OCI-LY1 (cell line): ENCODE results near the gene RAI1.

Source experiments
- CTCF ChIP-seq: fragments of 200-600 bp; sonication (generic), shearing (Covaris generic); IDR thresholded peaks from 2 replicates; pipeline ENCODE4 v1.5.1; 2017; ENCODE audit warnings: mild to moderate bottlenecking, antibody characterized with exemption, low read length, moderate library complexity, mixed read lengths
- EZH2 ChIP-seq: fragments of 200-600 bp; sonication (generic), shearing (Covaris generic); IDR thresholded peaks from 2 replicates; pipeline ENCODE4 v1.8.0; 2017; ENCODE audit warnings: borderline replicate concordance, mixed run types, mild to moderate bottlenecking, antibody characterized with exemption, low read length, moderate library complexity, mixed read lengths

DNA sequence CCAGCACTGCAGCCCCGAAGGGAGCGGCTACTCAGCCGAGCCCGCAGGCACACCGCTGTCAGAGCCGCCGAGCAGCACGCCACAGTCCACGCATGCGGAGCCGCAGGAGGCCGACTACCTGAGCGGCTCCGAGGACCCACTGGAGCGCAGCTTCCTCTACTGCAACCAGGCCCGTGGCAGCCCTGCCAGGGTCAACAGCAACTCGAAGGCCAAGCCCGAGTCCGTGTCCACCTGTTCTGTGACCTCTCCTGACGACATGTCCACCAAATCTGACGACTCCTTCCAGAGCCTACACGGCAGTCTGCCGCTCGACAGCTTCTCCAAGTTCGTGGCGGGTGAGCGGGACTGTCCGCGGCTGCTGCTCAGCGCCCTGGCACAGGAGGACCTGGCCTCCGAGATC, 113.1 kb downstream of the RAI1 start:
- TF ChIP-seq CTCF: no peak
- no peak for TF ChIP-seq EZH2
